Gastroesophageal sphincter (tissue), 3 donors: ENCODE measurements around the gene VSTM4.

Experiments used
- EP300 ChIP-seq: sonication (generic); formaldehyde crosslinking; IDR thresholded peaks from one replicate; pipeline ENCODE4 v1.6.1; 2017; ENCODE audit warnings: antibody characterized with exemption, mild to moderate bottlenecking
- POLR2A ChIP-seq, 2 donors: fragments of 450-650 bp; IDR thresholded peaks; one replicate each; pipeline ENCODE4 v1.6.1; 2017; ENCODE audit warnings: antibody characterized with exemption in 2 of 2, mild to moderate bottlenecking in 2 of 2, moderate library complexity in 1 of 2
- POLR2AphosphoS5 ChIP-seq: sonication (generic); formaldehyde crosslinking; IDR thresholded peaks from one replicate; pipeline ENCODE4 v1.6.1; 2017; ENCODE audit warnings: antibody characterized with exemption
- TF ChIP-seq, protein P1 (sequence below), 4 experiments: fragments of 200-600 bp in 2 of 4; fragments of 450-650 bp in 2 of 4; sonication (generic) in 1 of 4; IDR thresholded peaks; one replicate each; pipeline ENCODE4 v1.5.1; 2017 to 2019; ENCODE audit warnings: antibody characterized with exemption in 4 of 4, mild to moderate bottlenecking in 2 of 4, moderate library complexity in 2 of 4

- TF ChIP-seq EP300 = no peak
- TF ChIP-seq, protein P1, sequence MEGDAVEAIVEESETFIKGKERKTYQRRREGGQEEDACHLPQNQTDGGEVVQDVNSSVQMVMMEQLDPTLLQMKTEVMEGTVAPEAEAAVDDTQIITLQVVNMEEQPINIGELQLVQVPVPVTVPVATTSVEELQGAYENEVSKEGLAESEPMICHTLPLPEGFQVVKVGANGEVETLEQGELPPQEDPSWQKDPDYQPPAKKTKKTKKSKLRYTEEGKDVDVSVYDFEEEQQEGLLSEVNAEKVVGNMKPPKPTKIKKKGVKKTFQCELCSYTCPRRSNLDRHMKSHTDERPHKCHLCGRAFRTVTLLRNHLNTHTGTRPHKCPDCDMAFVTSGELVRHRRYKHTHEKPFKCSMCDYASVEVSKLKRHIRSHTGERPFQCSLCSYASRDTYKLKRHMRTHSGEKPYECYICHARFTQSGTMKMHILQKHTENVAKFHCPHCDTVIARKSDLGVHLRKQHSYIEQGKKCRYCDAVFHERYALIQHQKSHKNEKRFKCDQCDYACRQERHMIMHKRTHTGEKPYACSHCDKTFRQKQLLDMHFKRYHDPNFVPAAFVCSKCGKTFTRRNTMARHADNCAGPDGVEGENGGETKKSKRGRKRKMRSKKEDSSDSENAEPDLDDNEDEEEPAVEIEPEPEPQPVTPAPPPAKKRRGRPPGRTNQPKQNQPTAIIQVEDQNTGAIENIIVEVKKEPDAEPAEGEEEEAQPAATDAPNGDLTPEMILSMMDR (IDR thresholded peaks at IDR 0.05) = no peak
- no peak for TF ChIP-seq POLR2AphosphoS5
- TF ChIP-seq POLR2A (IDR thresholded peaks at IDR 0.05) = no peak
Observed at GRCh38 chr10:48965460-48965859, 149.9 kb downstream of the VSTM4 start.
